Suppressor macrophage treated with lipopolysaccharide for 4 hours (primary cell): Measurements from ENCODE around the gene GMEB2.
"Not testable (repeated sequence)": the region's sequence is repeated elsewhere in the genome, so short reads cannot be mapped to it uniquely, and the experiment has no call there.

Source experiments
- DNase-seq: peaks from one replicate; pipeline ENCODE4 v3.0.0-alpha.2; 2020

GMEB2 gene

DNA sequence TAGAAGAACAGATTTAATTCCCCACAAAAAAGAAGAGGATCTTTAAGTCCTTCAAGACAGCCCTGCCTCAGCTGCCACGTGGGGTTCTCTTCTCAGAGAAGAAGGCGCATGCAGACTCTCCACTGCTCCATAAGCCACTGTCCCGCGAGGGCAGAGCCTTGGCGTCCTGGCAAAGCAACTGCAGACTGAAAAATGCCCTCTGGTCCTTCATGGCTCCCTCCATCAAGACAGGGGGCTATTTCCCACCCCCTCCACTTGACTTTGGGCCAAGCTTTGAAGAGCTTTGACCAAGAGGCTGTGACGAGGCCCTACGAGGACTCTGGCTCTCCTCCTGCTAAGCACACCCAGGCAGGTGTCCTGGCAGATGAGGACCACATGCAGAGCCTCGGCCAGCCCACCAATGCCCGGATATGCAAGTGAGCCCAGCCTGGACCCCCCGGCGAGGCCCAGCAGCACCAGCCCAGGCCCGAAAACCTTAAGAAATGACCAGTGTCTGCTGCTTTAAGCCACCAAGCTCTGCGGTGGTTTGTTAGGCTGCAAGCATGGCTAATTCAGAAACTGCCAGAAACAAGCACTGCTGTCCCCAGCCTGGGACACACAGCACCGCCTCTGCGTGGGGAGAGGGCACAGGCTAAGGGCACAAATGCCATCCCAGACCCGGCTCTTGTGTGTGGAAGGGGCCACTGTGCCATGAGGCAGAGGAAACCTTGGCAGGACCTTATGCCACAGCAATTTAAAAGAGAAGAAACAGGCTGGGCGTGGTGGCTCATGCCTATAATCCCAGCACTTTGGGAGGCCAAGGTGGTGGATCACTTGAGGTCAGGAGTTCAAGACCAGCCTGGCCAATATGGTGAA is 16.1 kb downstream of the GMEB2 start:
- DNase-seq = no peak

DNA sequence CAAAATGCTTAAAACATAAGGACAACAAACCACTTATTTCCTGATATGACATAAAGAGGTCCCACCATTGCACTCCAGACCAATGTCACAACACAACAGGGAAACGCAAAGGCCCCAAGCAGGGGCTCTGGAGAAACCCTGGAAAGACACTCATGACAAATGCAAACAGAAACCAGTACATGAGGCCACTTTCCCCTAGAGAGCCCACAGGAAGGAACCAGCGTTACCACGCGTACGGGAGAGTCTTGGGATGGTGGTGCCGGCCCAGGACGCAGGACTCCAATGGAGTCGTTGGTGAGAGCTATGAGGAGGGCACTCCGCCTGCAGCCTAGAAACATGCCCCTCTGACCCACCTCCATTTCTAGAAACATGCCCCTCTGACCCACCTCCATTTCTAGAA is 20.2 kb downstream of the GMEB2 start:
- DNase-seq = peak; percentile 43

DNA sequence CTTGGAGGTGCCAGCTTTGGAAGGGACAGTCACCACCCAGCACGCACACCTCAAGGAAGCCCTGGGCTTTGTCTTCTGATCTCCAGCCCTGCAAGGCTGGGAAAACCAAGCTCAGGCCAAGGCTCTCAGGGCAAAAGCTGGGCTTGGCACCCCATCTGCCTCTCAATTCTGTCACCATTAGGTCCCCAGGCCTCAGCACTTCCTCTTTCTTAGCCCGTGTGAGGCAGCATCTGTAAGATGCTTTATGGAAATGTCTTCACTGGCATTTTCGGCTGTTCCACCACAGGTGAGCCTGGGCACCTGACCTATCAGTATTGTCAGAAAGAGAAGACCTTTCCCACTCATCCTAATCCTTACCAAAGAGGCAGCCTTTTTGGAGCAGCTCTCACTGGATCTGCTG is 24.6 kb downstream of the GMEB2 start:
- no peak for DNase-seq

DNA sequence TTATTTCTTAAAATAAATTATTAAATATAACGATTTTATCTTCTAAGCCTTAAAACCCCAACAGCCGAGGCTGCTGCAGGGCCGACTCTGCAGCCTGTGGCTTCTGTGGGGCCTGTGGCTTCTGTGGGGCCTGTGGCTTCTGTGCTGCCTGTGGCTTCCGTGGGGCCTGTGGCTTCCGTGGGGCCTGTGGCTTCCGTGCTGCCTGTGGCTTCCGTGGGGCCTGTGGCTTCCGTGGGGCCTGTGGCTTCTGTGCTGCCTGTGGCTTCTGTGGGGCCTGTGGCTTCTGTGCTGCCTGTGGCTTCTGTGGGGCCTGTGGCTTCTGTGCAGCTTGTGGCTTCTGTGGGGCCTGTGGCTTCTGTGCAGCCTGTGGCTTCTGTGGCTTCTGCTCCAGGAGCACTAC is 25.2 kb downstream of the GMEB2 start:
- DNase-seq = not testable (repeated sequence)

DNA sequence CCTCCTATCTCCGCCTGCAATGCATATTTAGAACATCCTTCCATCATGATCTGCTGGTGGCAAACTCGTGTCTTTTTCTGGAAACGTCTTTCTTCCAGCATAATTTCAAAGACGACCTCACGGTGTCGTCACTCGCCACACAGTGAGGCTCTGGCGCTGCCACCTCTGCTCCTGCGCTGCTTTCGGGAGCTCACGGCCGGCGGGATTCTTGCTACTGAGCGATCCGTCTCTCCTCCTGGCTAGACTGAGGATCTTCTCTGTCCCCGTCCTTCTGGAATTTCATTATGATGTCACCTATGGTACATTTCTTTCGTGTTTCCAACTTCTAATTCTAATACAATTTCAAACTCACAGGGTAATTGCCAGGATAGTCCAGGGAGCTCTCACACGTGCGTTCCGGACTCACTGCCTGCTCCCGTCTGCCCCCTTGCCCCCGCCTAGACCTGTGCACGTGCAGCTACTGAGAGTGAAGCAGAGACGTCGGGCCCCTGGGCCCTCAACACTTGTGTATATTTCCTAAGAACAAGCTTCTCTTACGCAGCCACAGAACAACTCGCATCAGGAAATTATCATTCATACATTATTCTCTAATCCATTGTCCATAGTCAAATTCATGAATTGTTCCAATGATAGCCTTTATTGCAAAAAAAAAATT is 27.4 kb downstream of the GMEB2 start:
- DNase-seq = no peak

DNA sequence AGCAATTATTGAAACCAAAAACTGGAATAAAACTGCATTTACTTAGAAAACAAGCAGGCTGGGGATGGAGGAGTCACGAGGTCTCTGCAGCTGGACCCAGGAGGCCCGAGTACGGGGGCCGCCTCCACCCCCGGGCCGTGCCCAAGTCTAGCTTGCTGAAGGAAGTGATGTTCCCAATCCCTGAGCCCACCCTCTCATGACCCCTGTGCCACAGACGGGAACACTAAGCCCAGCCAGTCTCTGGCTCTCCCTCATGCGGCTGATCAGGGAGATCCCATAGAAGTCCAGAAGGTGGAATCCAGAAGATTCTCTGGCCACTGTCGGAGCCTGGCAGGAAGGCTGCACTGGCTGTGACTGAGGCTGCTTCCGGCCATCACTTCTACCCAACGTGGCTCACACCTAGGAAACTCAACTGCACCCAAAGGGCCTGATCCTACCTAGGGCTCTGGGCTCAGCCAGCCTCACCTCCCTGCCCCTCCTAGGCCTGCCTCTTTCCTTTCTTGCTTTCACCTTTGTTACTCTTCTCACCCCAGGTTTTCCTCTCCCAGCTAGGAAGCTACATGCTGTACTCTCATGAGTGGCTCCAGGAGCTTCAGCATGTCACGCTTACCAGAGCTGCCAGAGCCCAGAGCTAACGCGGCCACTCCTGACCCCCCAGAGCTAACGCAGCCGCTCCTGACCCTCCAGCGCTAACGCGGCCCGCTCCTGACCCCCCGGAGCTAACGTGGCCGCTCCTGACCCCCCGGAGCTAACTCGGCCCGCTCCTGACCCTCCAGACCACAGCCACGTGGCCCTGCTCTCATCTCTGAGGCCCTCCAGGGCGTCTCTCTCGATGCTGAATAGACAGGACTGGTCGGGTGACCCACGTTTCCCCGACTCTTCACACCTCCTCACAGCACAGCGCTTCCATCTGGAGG is 28.2 kb downstream of the GMEB2 start:
- DNase-seq = no peak

DNA sequence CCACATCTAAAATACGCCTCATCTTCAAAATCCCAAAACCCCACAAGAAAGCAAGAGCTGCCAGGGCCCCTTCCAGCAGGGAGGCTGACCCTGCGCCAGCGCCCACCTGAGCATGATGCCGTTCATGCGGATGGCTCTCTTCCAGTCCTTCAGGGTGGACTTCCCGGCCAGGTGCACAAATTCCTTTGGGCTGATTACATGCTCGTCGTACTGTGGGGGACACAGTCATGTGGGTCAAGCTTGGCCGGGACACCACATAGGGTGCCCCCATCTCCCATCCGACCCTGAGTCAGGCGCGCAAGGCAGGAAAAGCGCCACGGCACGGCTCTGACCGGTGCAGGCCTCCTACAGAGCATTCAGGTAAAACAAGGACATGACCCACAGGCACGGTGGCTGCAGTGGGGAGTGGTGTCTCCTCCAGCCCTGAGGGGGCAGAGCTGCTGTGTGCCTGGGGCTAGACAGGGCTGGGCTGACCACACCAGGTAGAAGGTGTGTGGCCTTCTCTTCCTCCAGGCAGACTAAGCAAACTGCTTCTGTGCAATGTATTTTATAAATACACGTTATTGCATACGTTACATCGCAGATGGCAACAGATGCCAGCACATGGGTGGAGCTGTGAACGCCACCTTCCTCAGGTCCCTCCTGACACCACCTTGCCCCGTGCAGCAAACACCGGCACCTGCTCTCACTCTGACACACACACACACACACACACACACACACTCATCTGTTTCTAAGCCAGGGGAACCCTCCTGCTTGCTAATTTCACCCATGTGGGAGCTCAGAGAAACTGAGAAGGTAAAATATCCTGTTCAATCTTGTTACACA is 29.0 kb downstream of the GMEB2 start:
- no peak for DNase-seq

DNA sequence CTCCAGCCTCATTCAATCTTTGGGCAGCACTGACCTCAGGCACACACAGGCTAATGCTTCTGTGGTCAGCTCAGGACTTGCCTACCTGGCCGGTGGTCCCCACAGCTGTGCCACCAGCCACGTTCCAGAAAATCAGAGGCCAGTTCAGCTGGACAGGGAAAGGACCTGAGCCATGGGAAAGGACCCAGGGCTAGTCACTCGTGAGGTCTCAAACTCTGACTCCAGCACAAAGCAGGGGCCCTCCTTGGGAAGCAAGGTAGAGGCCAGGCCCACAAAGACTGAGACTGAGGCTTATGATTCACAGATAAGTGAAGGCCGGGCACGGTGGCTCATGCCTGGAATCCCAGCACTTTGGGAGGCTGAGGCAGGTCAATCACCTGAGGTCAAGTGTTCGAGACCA is 30.5 kb downstream of the GMEB2 start:
- no peak for DNase-seq

DNA sequence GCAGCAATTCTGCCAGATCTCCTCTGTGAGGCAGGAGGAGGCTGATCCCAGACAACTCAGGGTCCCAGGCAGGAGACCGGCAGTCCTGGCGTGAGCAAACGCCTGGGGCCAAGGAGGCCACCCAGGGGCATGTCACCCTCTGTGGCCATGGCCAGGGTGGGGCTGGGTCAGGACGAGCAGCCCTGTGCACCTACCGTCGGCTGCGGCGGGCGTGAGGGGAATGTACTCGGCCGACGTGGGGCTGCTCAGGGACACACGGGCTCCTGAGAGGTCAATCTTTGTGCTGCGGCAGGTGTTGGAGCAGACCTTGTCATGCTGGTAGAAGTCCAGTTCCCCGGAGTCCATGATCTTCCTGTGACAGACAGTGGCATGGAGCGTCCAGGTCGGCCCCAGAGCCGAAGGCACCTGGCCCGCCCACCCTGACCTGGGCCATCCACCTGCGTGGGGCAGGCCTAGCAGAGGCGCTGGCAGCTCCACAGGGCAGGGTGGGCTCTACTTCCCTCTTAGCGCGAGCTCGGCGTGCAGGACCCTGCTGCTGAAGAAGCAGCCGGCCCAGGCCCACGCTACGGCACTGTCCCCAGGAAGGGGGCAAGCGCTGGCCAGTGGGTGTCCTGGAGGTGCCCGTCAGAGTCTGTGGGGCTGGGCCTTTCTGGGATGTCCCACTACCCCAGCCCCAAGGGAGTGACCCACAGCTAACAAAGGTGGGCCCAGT is 31.3 kb downstream of the GMEB2 start:
- no peak for DNase-seq

DNA sequence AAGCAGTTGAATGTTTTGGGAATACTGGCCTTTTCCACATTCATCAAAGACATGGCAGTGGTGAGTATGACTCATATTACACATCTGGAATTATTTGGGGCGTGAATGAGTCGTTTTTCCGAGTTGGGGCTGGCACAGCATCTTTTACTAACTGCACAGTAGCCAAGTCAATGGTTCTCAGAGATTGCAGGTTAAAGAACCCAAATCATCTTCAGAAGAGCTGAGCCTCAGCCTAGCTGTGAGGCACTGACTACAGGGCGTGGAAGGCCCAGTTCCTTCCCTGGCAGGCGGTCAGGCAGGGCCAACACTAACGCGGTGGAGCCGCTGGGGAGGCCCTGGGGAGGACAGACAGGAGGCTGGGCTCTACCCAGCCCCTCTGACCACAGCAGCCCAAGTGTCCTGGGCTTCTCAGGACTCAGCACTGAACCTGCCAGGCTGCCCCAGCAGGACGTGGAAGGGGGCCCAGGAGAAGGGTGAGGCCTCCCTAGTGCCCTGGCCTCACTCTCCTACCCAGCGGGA is 32.8 kb downstream of the GMEB2 start:
- DNase-seq = no peak

DNA sequence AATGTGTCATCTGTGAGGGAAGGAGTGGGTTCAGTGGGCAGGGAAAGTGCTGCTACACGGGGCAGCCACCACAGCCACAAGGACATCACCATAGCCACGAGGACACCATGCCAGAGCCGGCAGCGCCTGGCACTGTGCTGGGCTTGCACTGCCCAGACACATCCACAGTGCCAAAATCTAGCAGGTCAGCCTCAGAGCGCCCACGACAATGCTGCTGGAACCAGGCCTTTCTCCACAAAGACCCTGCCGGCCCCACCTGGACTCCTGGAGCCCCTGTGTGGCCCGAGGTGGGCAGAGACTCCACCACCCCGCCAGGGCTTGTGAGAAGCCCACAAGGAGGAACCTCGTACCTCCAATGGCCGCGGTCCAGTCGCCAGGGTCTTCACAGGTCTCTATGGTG is 34.2 kb downstream of the GMEB2 start:
- no peak for DNase-seq

DNA sequence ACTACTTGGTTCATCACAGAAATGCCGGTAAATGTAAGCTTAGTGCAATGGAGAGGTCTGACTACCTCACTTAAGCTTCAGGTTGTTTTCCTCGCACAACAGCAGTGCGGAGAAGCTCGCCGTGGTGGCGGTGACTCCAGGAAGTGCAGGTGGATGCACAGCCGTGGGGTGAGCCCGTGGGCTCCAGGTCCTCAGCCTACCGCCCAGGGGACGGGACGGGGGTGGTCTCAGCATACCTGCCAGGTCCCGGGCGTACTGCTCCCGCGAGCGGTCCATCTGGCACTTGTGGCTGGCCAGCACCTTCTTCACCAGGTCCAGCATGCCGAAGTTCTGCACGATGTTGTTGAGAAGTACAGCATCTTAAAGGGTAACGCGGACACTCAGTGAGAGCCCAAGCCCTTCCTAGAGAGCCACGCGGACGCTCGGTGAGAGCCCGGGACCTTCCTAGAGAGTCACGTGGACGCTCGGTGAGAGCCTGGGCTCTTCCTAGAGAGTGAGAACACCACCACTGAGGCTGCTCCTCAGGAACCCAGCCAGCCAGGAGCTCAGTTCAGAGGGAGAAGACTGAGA is 35.0 kb downstream of the GMEB2 start:
- DNase-seq = no peak

DNA sequence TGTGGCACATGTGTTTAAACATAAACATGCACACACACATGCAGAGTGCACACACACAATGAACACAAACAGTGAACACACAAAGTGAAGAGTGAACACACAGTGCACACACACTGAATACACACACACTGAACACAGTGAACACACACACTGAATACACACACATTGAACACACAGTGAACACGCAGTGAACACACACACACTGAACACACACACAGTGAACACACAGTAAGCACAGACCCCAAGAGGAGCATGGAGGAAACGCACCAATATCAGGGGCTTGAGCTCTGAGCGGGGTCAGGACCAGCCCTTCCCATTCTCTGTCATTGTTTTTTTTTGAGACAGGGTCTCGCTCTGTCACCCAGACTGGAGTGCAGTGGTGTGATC is 35.8 kb downstream of the GMEB2 start:
- no peak for DNase-seq

DNA sequence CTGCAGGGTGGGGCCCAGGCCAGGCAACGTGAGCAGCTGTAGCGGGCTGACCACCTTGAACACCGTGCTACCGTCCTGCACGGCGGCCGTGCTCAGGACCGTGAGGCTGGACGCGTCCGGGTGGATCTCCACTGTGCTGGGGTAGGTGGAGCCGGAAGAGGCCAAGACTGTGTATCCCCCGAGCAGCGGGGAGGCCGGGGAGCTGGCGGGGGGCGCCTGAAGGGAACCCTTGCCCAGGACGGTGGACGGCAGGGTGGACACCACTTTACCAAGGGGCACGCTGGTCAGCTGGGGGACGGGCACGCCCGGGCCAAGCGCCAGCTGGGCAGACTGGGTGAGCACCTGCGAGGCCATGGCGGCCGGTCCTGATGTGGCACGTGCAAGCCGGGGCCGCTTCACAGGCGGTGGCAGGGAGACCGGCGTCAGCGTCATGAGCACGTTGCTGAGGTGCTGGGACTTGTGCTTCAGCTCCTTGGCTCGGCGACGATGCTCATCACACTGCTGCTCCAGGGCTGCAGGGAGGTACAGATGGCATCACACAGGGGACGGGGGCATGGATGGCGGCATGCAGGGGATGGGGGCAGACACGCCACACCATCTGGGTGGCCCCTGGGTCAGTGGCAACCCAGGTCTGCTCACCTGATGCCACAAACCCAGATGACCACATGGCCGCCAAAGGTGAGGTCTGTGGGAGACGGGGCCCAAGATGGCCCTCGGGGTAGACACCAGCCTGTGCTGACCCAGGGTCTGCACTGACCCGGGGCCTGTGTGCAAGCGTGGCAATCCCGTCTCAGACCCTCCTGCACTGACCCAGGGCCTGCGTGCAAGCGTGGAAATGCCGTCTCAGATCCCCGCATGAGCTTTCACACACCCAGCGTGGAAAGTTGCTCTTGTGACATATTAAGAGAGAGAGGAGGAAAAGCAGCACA is 36.4 kb downstream of the GMEB2 start:
- DNase-seq = no peak

DNA sequence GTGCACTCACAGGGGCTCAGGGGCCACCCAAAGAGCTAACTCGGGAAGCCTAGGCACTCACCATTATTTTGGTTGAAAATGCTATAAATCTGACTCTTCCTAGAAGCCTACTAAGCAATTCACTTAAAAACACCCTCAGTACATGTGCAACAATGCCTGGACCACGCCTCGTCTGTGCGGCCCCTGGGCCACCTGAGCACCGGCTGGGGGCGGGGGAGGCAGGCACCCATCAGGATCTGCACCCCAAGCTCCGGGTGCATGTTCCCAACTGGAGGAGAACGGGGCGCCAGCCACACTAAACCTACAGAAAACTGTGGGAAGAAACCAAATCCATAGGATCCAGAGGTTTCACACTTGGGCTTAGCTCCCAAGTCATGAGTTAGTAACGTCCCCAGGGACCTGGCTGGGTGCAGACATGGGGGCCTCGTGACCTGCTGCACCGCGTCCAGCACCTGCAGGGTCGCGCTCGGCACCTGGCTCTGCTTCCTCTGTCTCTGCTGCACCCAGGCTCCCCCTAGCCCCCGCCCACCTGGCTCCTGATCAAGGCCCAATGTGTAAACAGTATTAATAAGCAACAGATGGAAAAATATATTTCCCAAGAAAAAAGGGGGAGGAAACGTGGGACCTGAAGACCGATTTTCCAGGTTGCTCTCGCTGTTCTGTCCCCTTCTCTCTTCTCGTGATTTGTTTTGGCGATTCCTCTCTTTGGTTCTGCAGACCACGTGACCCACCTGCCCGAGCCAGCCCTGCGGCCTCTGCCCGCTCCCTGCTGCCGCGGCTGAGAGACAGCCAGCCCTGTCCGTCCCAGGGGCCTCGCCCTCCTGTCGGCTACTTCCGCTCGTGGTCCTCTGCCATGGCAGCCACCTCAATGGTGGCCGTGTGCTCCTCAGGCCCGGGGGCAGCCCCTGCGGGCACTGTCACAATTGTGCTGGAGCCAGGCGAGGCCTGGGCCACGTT is 37.4 kb downstream of the GMEB2 start:
- DNase-seq = no peak

DNA sequence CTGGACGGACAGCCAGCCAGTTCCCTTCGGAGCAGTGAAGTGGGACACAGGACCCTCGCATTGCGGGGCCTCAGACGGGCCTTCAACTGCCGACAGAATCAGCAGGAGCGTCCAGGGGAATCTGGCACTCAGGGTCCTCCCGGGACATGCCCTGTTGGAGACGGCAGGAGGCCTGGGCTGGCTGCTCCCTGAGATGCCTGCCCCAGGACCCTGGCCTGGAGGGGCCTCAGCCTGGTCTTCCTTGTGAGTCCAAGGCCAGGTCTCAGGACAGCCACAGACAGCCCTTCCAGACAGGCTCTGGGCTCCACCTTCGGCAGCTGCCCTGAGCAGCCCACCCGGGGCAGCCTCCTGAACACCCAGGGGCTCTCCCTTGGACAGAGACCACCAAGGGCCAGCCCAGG is 38.3 kb downstream of the GMEB2 start:
- DNase-seq = no peak

DNA sequence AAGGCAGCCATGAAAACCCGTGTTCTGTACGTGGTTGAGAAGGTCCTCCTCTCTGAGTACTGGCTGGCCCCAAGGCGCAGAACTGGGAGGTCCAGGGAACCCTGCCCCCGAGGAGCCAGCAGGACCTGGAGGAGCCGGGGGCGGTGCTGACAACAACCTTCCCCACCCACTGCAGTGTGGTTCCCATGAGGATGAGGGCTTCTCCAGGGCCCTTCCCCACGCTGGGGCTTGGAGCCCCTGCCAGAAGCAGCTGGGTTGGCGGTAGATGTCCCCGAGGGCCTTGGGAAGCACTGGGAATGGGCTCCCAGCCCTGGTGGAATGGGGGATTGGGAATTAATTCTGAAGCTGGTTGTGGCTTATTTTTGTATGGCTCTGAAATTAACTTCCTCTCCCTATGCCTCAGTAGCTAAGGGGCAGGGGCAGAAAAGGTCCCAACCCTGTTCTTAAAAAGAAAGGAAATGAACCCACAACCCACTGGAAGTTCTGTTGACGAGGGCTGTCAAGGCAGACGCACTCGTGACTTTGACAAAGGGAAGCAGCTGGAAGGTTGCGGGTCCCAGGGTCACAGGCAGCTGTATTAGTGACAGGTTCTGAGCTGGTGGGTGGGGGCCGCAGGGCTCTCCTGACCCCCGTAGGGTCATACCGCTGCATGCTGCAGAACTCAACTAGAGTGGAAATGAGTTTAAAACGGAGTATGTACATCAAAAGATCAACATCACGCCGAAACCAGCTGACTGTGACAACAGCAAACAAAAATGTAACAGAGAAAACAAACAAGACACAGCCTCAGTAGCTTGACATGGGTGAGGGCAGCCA is 38.9 kb downstream of the GMEB2 start:
- peak; percentile 66 for DNase-seq

DNA sequence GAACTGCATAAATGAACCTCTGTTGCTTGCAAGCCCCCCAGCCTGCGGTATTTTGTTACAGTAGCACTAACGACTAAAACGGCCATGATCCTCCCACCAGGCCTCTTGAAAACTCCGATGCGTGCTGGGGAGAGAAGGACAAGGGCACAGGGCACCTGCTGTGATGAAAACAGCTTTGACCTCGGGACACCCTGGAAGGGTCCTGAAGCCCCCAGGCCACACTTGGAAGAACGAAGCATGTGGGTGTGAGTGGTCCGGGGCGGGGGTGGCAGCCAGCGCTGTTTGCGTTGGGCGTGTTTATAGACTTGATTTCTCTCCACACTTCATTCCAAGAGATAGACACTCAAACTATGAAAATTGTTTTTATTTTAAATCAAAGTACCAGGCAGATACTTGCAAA is 39.6 kb downstream of the GMEB2 start:
- no peak for DNase-seq
